HepG2 (cell line): ENCODE results near the gene GRID1. TPM values are rescaled to one million over a fixed set of nuclear protein-coding genes. Genes with fewer than 3 reads are reported as not detected.

ENCODE experiments used
- ATAC-seq: fragments of 200-7000 bp; cut with Tn5 transposase; 3 replicates; pipeline ENCODE4 v1.9.1; 2020; ENCODE audit warnings: mild to moderate bottlenecking, moderate library complexity
- BruUV-seq: library from RNA; stranded (reverse); fragments of 400-500 nt; replicated peaks from 2 replicates; lab custom pipeline; 2021; lab: Mats Ljungman, UMichigan
- CTCF ChIA-PET: fragments of 300-600 bp; formaldehyde crosslinking; extraction: SDS; loops from one replicate; lab custom pipeline; 2021; ENCODE audit warnings: low total read pairs, inconsistent platforms, low intra/inter-chr PET ratio; lab: Yijun Ruan, JAX
- POLR2A ChIA-PET: fragments of 350-600 bp; sonication (Branson Sonifier 250); formaldehyde crosslinking; loops from one replicate; lab custom pipeline; 2020; ENCODE audit warnings: antibody characterized with exemption, inconsistent platforms; lab: Yijun Ruan, JAX
- DNase-seq: peaks from one replicate; pipeline ENCODE4 v3.0.0-alpha.2; 2015; ENCODE audit warnings: low spot score
- FAIRE-seq: peaks from 3 replicates; lab custom pipeline; 2011; peaks lifted over from hg19 to GRCh38; lab: Jason Lieb, UNC
- H2AFZ ChIP-seq: one replicate; pipeline ENCODE4 v1.6.1; 2011; ENCODE audit warnings: low read length, inconsistent platforms
- H3K27ac ChIP-seq: fragments of 300-600 bp; 3 replicates; pipeline ENCODE4 v1.8.0; 2011; ENCODE audit warnings: mixed run types, mild to moderate bottlenecking, mixed read lengths, low read length, inconsistent platforms; ENCODE audit not compliant: insufficient read depth; ENCODE audit errors: extremely low read length
- H3K27me3 ChIP-seq, 2 experiments: fragments of 200-600 bp in 1 of 2; 2 replicates in 1 of 2; 3 replicates in 1 of 2; pipeline versions ENCODE4 v1.6.0 to v1.8.0; 2011; ENCODE audit warnings: low read length in 2 of 2, mild to moderate bottlenecking in 2 of 2, moderate library complexity in 2 of 2, inconsistent platforms in 1 of 2; ENCODE audit not compliant: insufficient read depth in 2 of 2, control insufficient read depth in 1 of 2
- H3K36me3 ChIP-seq, 2 experiments: fragments of 200-600 bp in 1 of 2; replicated peaks in 1 of 2; 2 replicates in 1 of 2; 3 replicates in 1 of 2; pipeline versions ENCODE4 v1.5.1 to v1.8.0; 2011; ENCODE audit warnings: low read length in 2 of 2, inconsistent platforms in 1 of 2; ENCODE audit not compliant: insufficient read depth in 2 of 2, control insufficient read depth in 1 of 2
- H3K4me1 ChIP-seq: 2 replicates; pipeline ENCODE4 v1.5.1; 2012; ENCODE audit warnings: low read length, inconsistent platforms; ENCODE audit not compliant: insufficient read depth
- H3K4me2 ChIP-seq: 2 replicates; pipeline ENCODE4 v1.6.0; 2011; ENCODE audit warnings: low read depth, low read length, inconsistent platforms
- H3K4me3 ChIP-seq, 3 experiments: fragments of 200-600 bp in 1 of 3; sonication (generic), shearing (Covaris generic) in 1 of 3; replicated peaks in 1 of 3; 2 replicates each; pipeline ENCODE4 v1.5.1; 2011 to 2016; ENCODE audit warnings: low read length in 3 of 3, inconsistent platforms in 2 of 3, low read depth in 2 of 3, mild to moderate bottlenecking in 2 of 3, control low read depth in 1 of 3, mixed read lengths in 1 of 3; ENCODE audit not compliant: insufficient read depth in 1 of 3
- H3K79me2 ChIP-seq: one replicate; pipeline ENCODE4 v1.6.1; 2011; ENCODE audit warnings: low read length, inconsistent platforms; ENCODE audit not compliant: insufficient read depth
- H3K9ac ChIP-seq: 2 replicates; pipeline ENCODE4 v1.6.0; 2011; ENCODE audit warnings: mild to moderate bottlenecking, low read depth, low read length, inconsistent platforms; ENCODE audit not compliant: insufficient read depth
- H3K9me3 ChIP-seq: 2 replicates; pipeline ENCODE4 v1.5.1; 2012; ENCODE audit warnings: mild to moderate bottlenecking, low read length
- H4K20me1 ChIP-seq: 2 replicates; pipeline ENCODE4 v1.6.0; 2011; ENCODE audit warnings: inconsistent platforms, mild to moderate bottlenecking, low read length, moderate library complexity; ENCODE audit not compliant: insufficient read depth
- CEBPB ChIP-seq: IDR thresholded peaks from 2 replicates; pipeline ENCODE4 v1.6.1; 2011; ENCODE audit warnings: low read depth, low read length, improper control_type of control experiment, borderline replicate concordance
- FOXA1 ChIP-seq, 2 experiments: fragments of 450-650 bp in 1 of 2; sonication (generic) in 1 of 2; formaldehyde crosslinking in 1 of 2; IDR thresholded peaks; 2 replicates each; pipeline versions ENCODE4 v1.4.0 to v1.6.1; 2016 to 2020; ENCODE audit warnings: missing genetic modification reagents in 1 of 2
- GATAD1 ChIP-seq: IDR thresholded peaks from 2 replicates; pipeline ENCODE4 v1.6.1; 2016; ENCODE audit warnings: missing genetic modification reagents, missing compliant biosample characterization
- KLF11 ChIP-seq: IDR thresholded peaks from 2 replicates; pipeline ENCODE4 v1.6.1; 2016; ENCODE audit warnings: missing compliant biosample characterization
- PCBP1 ChIP-seq: fragments of 200-400 bp; formaldehyde crosslinking; IDR thresholded peaks from 2 replicates; pipeline ENCODE4 v1.6.1; 2017; ENCODE audit warnings: mild to moderate bottlenecking, low read depth, low read length, borderline replicate concordance
- STAT5B ChIP-seq: sonication (generic); formaldehyde crosslinking; IDR thresholded peaks from 2 replicates; pipeline ENCODE4 v1.4.0; 2020; ENCODE audit warnings: missing genetic modification reagents
- ZC3H4 ChIP-seq: sonication (generic); formaldehyde crosslinking; IDR thresholded peaks from 2 replicates; pipeline ENCODE4 v1.4.0; 2020; ENCODE audit warnings: missing genetic modification reagents, borderline replicate concordance
- ZNF263 ChIP-seq: sonication (generic); formaldehyde crosslinking; IDR thresholded peaks from 2 replicates; pipeline ENCODE4 v1.4.0; 2020; ENCODE audit warnings: missing genetic modification reagents
- WGBS: methylation state at CpG from one replicate; pipeline ENCODE4 v1.1.6; 2017; ENCODE audit warnings: low lambda C conversion rate; 5-methylcytosine and 5-hydroxymethylcytosine counted together
- in situ Hi-C: cut with HindIII; loops from 2 replicates; pipeline ENCODE4 v1.10.0; 2017; ENCODE audit warnings: low pct_unique_long_range_greater_than_20kb; ENCODE audit not compliant: extremely low pct_ligation_motif_present
- intact Hi-C: fragments of 100-400 bp; cut with micrococcal nuclease; formaldehyde crosslinking; loops from one replicate; pipeline ENCODE4 v1.10.0; 2022; ENCODE audit not compliant: unreplicated experiment
- polyA plus RNA-seq, 8 experiments: library from polyadenylated mRNA; depleted of rRNA in 3 of 8; stranded (reverse) in 7 of 8; unstranded in 1 of 8; fragments of >200 nt; fragmentation: Illumina TruSeq in 4 of 8; extraction: Trizol in 4 of 8; gene quantifications; 2 replicates each; pipeline versions ENCODE4 v1.2.1 to v1.2.3, GENCODE V29; 2011 to 2016; ENCODE audit warnings: low read depth in 4 of 8, missing spikeins in 1 of 8, mixed read lengths in 1 of 8; ENCODE audit not compliant: insufficient read depth in 1 of 8
- total RNA-seq, 5 experiments: library from RNA; depleted of rRNA; stranded (reverse); fragments of >200 nt; fragmentation: Illumina TruSeq; extraction: Trizol; gene quantifications; 2 replicates each; pipeline ENCODE4 v1.2.3, GENCODE V29; 2016; ENCODE audit warnings: low read depth in 1 of 5
- TF ChIP-seq, protein P1 (sequence below): IDR thresholded peaks from 2 replicates; pipeline ENCODE4 v1.6.1; 2016; ENCODE audit warnings: mild to moderate bottlenecking, missing biosample characterization, missing genetic modification reagents
- TF ChIP-seq, protein P2 (sequence below): IDR thresholded peaks from 2 replicates; pipeline ENCODE4 v1.6.1; 2012; ENCODE audit warnings: inconsistent platforms
- TF ChIP-seq, protein P3 (sequence below): sonication (generic); formaldehyde crosslinking; IDR thresholded peaks from 2 replicates; pipeline ENCODE4 v1.4.0; 2020; ENCODE audit warnings: missing genetic modification reagents; ENCODE audit errors: not compliant biosample characterization
- TF ChIP-seq, protein P4 (sequence below): sonication (generic); formaldehyde crosslinking; conservative IDR thresholded peaks from 2 replicates; pipeline ENCODE4 v1.8.0; 2022; ENCODE audit warnings: mild to moderate bottlenecking, moderate library complexity, missing genetic modification reagents
- TF ChIP-seq, protein P5 (sequence below): sonication (generic); formaldehyde crosslinking; IDR thresholded peaks from 2 replicates; pipeline ENCODE4 v1.4.0; 2020; ENCODE audit warnings: mild to moderate bottlenecking, missing genetic modification reagents

Gene GRID1
- total and polyA plus RNA-seq, 2 of the 13 experiments (the other 11 are each of a cell fraction or from before 2014, with no cell fraction given): 0.05 TPM; not detected in 1

- ATAC-seq (no peak), DNase-seq (no peak), FAIRE-seq (no peak)
- BruUV-seq: no TSS peak
- ChIA-PET POLR2A (no interaction called here), CTCF (no interaction called here)
- WGBS: 0% methylated on average over 2 of the region's 4 CpGs
- H3K9me3 ChIP-seq: no peaks in the 10 kb centered on the region
- no peak overlapping the region for H3K4me2 ChIP-seq
- no peak overlapping the region for H3K4me3 ChIP-seq
- no peaks in the 10 kb centered on the region for H4K20me1 ChIP-seq
- H3K9ac ChIP-seq: no peak overlapping the region
- H3K27me3 ChIP-seq: peaks cover under 1 to 8% of the 10 kb centered on the region in 2 experiments; a peak in 2 of 5 replicates
- intact Hi-C loops: no loop called here
- H3K27ac ChIP-seq: no peak overlapping the region
- no peaks in the 10 kb centered on the region for H3K36me3 ChIP-seq
- H2AFZ ChIP-seq: no peak overlapping the region
- no peaks in the 10 kb centered on the region for H3K79me2 ChIP-seq
- H3K4me1 ChIP-seq: no peaks in the 10 kb centered on the region
- in situ Hi-C loops: no loop called here
- TF ChIP-seq FOXA1 (IDR thresholded peaks at IDR 0.05): no peak
- TF ChIP-seq FOXA1 (CRISPR knock-in tag; IDR thresholded peaks at IDR 0.05): no peak
- no peak for TF ChIP-seq KLF11
- TF ChIP-seq PCBP1: no peak
- no peak for TF ChIP-seq GATAD1 (CRISPR knock-in tag)
- no peak for TF ChIP-seq CEBPB
- TF ChIP-seq ZC3H4 (CRISPR knock-in tag): no peak
- TF ChIP-seq, protein P1, sequence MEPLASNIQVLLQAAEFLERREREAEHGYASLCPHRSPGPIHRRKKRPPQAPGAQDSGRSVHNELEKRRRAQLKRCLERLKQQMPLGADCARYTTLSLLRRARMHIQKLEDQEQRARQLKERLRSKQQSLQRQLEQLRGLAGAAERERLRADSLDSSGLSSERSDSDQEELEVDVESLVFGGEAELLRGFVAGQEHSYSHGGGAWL (CRISPR knock-in tag): no peak
- TF ChIP-seq, protein P2, sequence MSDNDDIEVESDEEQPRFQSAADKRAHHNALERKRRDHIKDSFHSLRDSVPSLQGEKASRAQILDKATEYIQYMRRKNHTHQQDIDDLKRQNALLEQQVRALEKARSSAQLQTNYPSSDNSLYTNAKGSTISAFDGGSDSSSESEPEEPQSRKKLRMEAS: no peak
- TF ChIP-seq, protein P3, sequence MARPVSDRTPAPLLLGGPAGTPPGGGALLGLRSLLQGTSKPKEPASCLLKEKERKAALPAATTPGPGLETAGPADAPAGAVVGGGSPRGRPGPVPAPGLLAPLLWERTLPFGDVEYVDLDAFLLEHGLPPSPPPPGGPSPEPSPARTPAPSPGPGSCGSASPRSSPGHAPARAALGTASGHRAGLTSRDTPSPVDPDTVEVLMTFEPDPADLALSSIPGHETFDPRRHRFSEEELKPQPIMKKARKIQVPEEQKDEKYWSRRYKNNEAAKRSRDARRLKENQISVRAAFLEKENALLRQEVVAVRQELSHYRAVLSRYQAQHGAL (CRISPR knock-in tag): no peak
- TF ChIP-seq STAT5B (CRISPR knock-in tag): no peak
- TF ChIP-seq ZNF263: no peak
- TF ChIP-seq, protein P4, sequence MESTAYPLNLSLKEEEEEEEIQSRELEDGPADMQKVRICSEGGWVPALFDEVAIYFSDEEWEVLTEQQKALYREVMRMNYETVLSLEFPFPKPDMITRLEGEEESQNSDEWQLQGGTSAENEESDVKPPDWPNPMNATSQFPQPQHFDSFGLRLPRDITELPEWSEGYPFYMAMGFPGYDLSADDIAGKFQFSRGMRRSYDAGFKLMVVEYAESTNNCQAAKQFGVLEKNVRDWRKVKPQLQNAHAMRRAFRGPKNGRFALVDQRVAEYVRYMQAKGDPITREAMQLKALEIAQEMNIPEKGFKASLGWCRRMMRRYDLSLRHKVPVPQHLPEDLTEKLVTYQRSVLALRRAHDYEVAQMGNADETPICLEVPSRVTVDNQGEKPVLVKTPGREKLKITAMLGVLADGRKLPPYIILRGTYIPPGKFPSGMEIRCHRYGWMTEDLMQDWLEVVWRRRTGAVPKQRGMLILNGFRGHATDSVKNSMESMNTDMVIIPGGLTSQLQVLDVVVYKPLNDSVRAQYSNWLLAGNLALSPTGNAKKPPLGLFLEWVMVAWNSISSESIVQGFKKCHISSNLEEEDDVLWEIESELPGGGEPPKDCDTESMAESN (CRISPR knock-in tag): no peak
- TF ChIP-seq, protein P5, sequence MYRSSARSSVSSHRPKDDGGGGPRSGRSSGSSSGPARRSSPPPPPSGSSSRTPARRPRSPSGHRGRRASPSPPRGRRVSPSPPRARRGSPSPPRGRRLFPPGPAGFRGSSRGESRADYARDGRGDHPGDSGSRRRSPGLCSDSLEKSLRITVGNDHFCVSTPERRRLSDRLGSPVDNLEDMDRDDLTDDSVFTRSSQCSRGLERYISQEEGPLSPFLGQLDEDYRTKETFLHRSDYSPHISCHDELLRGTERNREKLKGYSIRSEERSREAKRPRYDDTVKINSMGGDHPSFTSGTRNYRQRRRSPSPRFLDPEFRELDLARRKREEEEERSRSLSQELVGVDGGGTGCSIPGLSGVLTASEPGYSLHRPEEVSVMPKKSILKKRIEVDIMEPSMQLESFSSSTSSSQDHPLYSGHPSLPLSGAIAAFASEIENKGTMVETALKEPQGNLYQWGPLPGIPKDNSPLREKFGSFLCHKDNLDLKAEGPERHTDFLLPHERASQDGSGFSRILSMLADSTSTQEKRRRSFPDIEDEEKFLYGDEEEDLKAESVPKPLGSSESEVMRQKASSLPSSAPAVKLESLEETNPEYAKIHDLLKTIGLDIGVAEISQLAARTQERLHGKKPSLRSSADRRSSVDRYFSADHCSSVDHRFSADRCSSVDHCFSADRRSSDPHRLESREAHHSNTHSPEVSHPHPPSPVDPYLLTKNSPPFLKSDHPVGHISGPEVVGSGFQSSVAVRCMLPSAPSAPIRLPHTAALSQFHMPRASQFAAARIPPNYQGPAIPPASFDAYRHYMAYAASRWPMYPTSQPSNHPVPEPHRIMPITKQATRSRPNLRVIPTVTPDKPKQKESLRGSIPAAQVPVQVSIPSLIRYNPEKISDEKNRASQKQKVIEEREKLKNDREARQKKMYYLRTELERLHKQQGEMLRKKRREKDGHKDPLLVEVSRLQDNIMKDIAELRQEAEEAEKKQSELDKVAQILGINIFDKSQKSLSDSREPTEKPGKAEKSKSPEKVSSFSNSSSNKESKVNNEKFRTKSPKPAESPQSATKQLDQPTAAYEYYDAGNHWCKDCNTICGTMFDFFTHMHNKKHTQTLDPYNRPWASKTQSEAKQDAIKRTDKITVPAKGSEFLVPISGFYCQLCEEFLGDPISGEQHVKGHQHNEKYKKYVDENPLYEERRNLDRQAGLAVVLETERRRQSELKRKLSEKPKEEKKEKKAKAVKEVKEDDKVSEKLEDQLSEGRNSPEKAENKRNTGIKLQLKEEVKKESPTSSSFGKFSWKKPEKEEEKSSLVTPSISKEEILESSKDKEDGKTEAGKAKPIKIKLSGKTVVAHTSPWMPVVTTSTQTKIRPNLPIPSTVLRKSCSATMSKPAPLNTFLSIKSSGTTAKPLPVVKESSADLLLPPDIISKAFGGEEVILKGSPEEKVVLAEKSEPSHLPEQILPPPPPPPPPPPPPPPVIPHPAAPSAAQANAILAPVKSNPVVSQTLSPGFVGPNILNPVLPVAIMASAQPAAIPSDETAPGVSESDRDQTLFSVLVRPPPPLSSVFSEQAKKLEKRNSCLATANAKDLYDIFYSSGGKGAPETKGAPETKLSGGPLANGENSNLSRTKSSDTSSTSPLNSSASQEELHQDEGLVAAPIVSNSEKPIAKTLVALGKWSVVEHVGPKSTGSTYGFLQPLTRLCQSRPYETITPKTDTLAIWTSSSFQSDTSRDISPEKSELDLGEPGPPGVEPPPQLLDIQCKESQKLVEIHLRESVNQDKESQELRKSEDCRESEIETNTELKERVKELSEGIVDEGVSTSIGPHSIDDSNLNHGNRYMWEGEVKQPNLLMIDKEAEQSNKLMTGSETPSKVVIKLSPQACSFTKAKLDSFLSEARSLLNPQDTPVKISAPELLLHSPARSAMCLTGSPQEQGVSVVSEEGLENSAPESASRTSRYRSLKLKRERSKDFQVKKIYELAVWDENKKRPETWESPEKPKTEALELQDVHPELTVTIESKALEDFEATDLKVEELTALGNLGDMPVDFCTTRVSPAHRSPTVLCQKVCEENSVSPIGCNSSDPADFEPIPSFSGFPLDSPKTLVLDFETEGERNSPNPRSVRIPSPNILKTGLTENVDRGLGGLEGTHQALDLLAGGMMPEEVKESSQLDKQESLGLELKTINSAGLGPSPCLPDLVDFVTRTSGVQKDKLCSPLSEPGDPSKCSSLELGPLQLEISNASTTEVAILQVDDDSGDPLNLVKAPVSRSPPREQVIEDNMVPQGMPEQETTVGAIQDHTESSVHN: no peak
Observed at GRCh38 chr10:86316274-86316835, 50.2 kb downstream of the GRID1 start.
